HG02798 (cell line): ENCODE results near the gene LAMA5.

Experiments
- ATAC-seq: cut with Tn5 transposase; IDR thresholded peaks from one replicate; pipeline ENCODE4 v1.9.1; 2021; ENCODE audit warnings: mild to moderate bottlenecking; ENCODE audit not compliant: unreplicated experiment, poor library complexity

Gene LAMA5

GRCh38 chr20:62308102-62308822 lies 58.9 kb downstream of the LAMA5 start:
- no peak for ATAC-seq

GRCh38 chr20:62307226-62308101 lies 59.6 kb downstream of the LAMA5 start:
- ATAC-seq, result no peak

GRCh38 chr20:62306414-62307187 lies 60.5 kb downstream of the LAMA5 start:
- no peak for ATAC-seq

- ATAC-seq, result no peak
Observed at GRCh38 chr20:62305765-62306413, 61.2 kb downstream of the LAMA5 start.

- no peak for ATAC-seq
Observed at GRCh38 chr20:62305149-62305764, 61.9 kb downstream of the LAMA5 start.

- ATAC-seq, result no peak
Observed at GRCh38 chr20:62304331-62305148, 62.6 kb downstream of the LAMA5 start.

GRCh38 chr20:62303340-62304226 lies 63.5 kb downstream of the LAMA5 start:
- ATAC-seq, result peak; percentile 5

- no peak for ATAC-seq
Observed at GRCh38 chr20:62303062-62303339, 64.1 kb downstream of the LAMA5 start.

- peak; percentile 89 for ATAC-seq
Observed at GRCh38 chr20:62302341-62303061, 64.6 kb downstream of the LAMA5 start, which contains the start of gene ADRM1. Gene ADRM1 (plus strand): TSS chr20:62302997. CDS start chr20:62303569, 572 bp downstream.

GRCh38 chr20:62301773-62302340 lies 65.3 kb downstream of the LAMA5 start:
- peak; percentile 30 for ATAC-seq

GRCh38 chr20:62301111-62301668 lies 65.9 kb downstream of the LAMA5 start:
- no peak for ATAC-seq

- ATAC-seq, result no peak
Observed at GRCh38 chr20:62300319-62300718, 66.8 kb downstream of the LAMA5 start.

GRCh38 chr20:62299666-62300236 lies 67.4 kb downstream of the LAMA5 start:
- ATAC-seq, result no peak

- no peak for ATAC-seq
Observed at GRCh38 chr20:62298577-62299249, 68.4 kb downstream of the LAMA5 start.

- no peak for ATAC-seq
Observed at GRCh38 chr20:62297449-62298227, 69.5 kb downstream of the LAMA5 start.
